IMR-90 (cell line): ENCODE measurements around the gene MORF4L1.

Experiments
- CEBPB ChIP-seq: IDR thresholded peaks from 2 replicates; pipeline ENCODE4 v1.6.1; 2012; ENCODE audit warnings: low read depth, low read length, improper control_type of control experiment
- CTCF ChIP-seq: conservative IDR thresholded peaks from 2 replicates; pipeline ENCODE4 v1.5.1; 2012; ENCODE audit warnings: mild to moderate bottlenecking, low read depth, low read length, improper control_type of control experiment
- ELK1 ChIP-seq: fragments of 150-350 bp; IDR thresholded peaks from 2 replicates; pipeline ENCODE4 v1.6.1; 2016; ENCODE audit warnings: low read depth, mild to moderate bottlenecking, low read length, moderate library complexity, borderline replicate concordance
- FOS ChIP-seq: fragments of 150-350 bp; IDR thresholded peaks from 2 replicates; pipeline ENCODE4 v1.6.1; 2016; ENCODE audit warnings: low read depth, low read length
- MXI1 ChIP-seq: IDR thresholded peaks from 2 replicates; pipeline ENCODE4 v1.6.1; 2012; ENCODE audit warnings: low read depth, mild to moderate bottlenecking, low read length, moderate library complexity, borderline replicate concordance
- NFE2L2 ChIP-seq: fragments of 150-350 bp; IDR thresholded peaks from 2 replicates; pipeline ENCODE4 v1.6.1; 2016; ENCODE audit warnings: low read depth, mild to moderate bottlenecking, low read length
- POLR2A ChIP-seq: IDR thresholded peaks from 2 replicates; pipeline ENCODE4 v1.6.1; 2012; ENCODE audit warnings: mild to moderate bottlenecking, low read depth, low read length
- RAD21 ChIP-seq: IDR thresholded peaks from 2 replicates; pipeline ENCODE4 v1.6.1; 2012; ENCODE audit warnings: low read length, improper control_type of control experiment
- RCOR1 ChIP-seq: IDR thresholded peaks from 2 replicates; pipeline ENCODE4 v1.6.1; 2012; ENCODE audit warnings: mild to moderate bottlenecking, low read length, improper control_type of control experiment; ENCODE audit not compliant: insufficient replicate concordance

- TF ChIP-seq POLR2A (no peak), NFE2L2 (no peak), CTCF (no peak), CEBPB (no peak), ELK1 (no peak), RCOR1 (no peak), RAD21 (no peak), FOS (no peak), MXI1 (no peak)
Observed at GRCh38 chr15:78944669-78945407, 72.1 kb downstream of the MORF4L1 start, which contains the start of gene CTSH.
